ENCODE measurements around the gene CLNK.
A peak's percentile ranks its signal among the peaks of the same experiment; 100 is the strongest.

CLNK gene, protein sequence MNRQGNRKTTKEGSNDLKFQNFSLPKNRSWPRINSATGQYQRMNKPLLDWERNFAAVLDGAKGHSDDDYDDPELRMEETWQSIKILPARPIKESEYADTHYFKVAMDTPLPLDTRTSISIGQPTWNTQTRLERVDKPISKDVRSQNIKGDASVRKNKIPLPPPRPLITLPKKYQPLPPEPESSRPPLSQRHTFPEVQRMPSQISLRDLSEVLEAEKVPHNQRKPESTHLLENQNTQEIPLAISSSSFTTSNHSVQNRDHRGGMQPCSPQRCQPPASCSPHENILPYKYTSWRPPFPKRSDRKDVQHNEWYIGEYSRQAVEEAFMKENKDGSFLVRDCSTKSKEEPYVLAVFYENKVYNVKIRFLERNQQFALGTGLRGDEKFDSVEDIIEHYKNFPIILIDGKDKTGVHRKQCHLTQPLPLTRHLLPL

DNA sequence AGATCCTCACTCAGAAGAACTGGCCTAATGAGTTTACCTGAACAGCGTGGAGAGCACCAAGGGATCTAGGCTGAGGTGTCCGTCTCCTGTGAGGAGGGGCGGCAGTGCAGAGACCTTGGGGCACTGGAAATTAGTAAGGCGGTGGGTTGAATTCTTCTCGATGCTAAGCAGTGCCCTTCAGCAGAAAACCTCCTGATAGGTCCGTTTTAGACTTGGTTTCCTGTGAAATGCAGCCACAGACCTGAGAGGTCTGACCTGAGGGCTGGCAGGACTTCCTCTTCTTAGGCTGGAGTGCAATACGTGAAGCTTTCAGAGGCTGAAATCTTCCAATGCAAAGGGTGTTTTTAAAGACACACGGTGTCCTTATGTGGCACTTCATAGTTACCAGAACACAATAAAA lies at the start of gene CLNK:
Gene CLNK, minus strand, starts transcription at position 138 of the 400 bp plus-strand sequence. CDS start 16,899 bp downstream, outside the sequence.
- H3K4me1 ChIP-seq = no peaks in the 10 kb centered on the region
- no peaks in the 10 kb centered on the region for H3K9me3 ChIP-seq
- no peak within 1 kb of the TSS for H3K4me2 ChIP-seq

DNA sequence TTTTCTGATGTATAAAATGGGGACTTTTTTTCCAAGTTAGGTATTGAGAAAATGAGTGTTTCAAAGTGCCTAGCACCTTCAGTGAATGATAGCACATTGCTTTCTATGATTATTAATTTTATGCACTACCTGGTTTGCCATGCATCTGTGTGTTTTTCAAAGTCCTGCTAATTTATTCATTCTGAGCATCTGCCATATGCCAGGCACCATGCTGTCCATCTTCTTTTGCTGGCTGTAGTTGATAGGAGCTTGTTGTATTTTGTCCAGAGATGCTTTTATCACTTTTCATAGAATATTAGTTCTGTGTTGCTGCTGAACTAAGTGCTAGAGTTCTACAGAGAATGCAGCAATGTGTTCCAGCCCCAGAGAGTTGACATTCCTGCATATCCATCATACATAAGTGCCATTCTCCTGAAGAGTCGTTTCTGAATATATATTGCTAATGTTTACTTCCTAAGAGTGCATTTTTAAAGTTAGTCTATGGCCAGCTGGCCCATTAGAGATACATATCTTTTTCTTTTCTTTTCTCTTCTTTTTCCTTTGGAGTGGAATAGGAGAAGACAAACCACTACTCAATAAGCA lies 49.0 kb upstream of the CLNK start:
- no peak overlapping the region for H3K4me2 ChIP-seq
- no peaks in the 10 kb centered on the region for H4K20me1 ChIP-seq
- H3K4me1 ChIP-seq = peaks cover 10% of the 10 kb centered on the region
- H3K36me3 ChIP-seq = no peaks in the 10 kb centered on the region
- TF ChIP-seq Cebpa-rat (IDR thresholded peaks at IDR 0.05) = no peak
- H3K9ac ChIP-seq = no peak overlapping the region
- no peak overlapping the region for H3K27ac ChIP-seq
- H3K4me3 ChIP-seq = no peak overlapping the region
- no peaks in the 10 kb centered on the region for H3K27me3 ChIP-seq
- no peaks in the 10 kb centered on the region for H3K9me3 ChIP-seq

More for the DNA sequence above, at the start of gene CLNK:
- no peak within 1 kb of the TSS for H3K9ac ChIP-seq
- H4K20me1 ChIP-seq = no peaks in the 10 kb centered on the region
- no peak for TF ChIP-seq Cebpa-rat (IDR thresholded peaks at IDR 0.05)
- H3K27me3 ChIP-seq = no peaks in the 10 kb centered on the region
- no peaks in the 10 kb centered on the region for H3K36me3 ChIP-seq
- no peak within 1 kb of the TSS for H3K27ac ChIP-seq
- no peak within 1 kb of the TSS for H3K4me3 ChIP-seq

DNA sequence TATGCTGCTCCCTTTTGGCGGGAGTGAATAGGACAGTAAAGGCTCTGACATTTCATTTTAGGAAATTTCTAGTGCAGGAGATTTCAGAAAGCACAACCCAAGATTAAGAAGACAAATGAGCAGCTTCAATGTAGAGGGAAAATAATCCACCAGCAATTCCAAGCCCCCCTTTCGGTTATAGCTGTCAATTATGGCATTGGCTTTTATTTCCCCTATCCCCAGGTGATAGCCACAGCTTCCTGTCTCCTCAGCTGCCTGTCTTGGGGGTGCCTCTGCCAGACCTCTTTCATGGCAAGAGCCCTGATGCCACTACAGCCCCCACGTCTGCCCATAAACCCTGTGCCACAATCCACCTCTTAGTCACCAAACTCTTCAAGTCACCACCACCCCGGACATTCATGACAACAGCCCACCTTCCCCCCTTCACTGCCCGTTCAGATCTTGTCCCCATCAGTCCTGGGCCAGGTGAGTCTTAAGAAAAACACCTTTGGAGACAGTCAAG lies 48.4 kb upstream of the CLNK start:
- Histone ChIP-seq H3K27ac (no peak overlapping the region), H3K4me3 (no peak overlapping the region), H3K9me3 (no peaks in the 10 kb centered on the region), H3K9ac (no peak overlapping the region), H3K27me3 (no peaks in the 10 kb centered on the region), H3K36me3 (no peaks in the 10 kb centered on the region), H4K20me1 (no peaks in the 10 kb centered on the region), H3K4me1 (peaks cover 10% of the 10 kb centered on the region), H3K4me2 (peak overlapping the region; percentile 33)
- TF ChIP-seq Cebpa-rat (IDR thresholded peaks at IDR 0.05) = no peak

DNA sequence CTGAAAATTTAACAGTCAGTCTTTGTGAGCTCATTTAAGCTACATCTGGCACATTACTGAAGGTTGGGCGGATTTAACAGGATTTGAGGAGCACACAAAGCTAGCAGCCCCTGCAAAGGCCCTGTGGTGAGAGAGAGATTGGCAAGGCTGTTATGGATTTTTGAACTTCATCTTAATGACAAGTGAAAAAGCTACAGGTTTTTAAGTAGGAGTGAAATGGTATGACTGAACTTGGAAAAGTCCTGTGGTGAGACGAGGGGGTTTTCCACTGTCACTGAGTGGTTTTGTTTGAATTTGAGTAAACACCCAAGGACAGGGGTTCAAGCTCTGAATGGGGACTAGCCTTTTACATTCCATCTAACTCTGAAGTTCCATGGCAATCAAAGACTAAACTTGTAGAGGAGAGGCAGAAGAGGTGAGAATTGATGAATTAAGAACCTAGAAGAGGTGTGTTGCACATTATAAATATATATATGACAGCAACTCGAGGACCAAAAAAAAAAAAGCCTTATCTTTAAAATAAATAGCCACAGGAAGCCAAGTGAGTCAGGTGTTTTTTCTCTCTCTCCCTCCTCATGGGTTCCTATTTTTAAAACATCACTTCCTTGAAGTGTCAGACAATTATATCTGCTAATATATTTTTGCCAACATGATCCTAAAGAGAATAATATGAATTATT lies 47.8 kb upstream of the CLNK start:
- Histone ChIP-seq H3K4me2 (peak overlapping the region; percentile 33), H3K4me1 (peaks cover 10% of the 10 kb centered on the region), H3K4me3 (no peak overlapping the region), H3K9ac (no peak overlapping the region), H3K27me3 (no peaks in the 10 kb centered on the region), H4K20me1 (no peaks in the 10 kb centered on the region), H3K36me3 (no peaks in the 10 kb centered on the region), H3K27ac (no peak overlapping the region), H3K9me3 (no peaks in the 10 kb centered on the region)
- no peak for TF ChIP-seq Cebpa-rat (IDR thresholded peaks at IDR 0.05)

DNA sequence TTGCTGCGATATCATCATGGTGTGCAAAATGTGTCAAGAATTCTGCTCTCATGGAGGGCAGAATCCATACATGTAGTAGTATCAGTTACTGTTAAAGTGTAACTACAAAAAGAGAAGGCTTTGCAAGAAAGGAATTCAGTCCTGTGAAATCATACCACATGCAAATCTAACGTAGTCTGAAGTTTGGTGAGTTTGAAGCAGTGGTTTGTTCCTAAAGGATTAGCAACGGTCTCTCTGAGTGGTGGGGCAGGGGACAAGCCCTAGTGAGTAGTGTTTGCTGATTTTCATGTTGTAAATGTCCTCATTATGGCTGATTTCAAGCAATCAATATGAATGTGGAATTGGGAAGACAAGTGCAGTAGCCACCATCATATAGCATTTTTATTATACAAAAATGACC lies 47.1 kb upstream of the CLNK start:
- peaks cover 10% of the 10 kb centered on the region for H3K4me1 ChIP-seq
- no peaks in the 10 kb centered on the region for H3K9me3 ChIP-seq
- no peaks in the 10 kb centered on the region for H3K27me3 ChIP-seq
- no peak overlapping the region for H3K27ac ChIP-seq
- H3K9ac ChIP-seq = no peak overlapping the region
- H4K20me1 ChIP-seq = no peaks in the 10 kb centered on the region
- no peaks in the 10 kb centered on the region for H3K36me3 ChIP-seq
- H3K4me3 ChIP-seq = no peak overlapping the region
- no peak for TF ChIP-seq Cebpa-rat (IDR thresholded peaks at IDR 0.05)
- no peak overlapping the region for H3K4me2 ChIP-seq

DNA sequence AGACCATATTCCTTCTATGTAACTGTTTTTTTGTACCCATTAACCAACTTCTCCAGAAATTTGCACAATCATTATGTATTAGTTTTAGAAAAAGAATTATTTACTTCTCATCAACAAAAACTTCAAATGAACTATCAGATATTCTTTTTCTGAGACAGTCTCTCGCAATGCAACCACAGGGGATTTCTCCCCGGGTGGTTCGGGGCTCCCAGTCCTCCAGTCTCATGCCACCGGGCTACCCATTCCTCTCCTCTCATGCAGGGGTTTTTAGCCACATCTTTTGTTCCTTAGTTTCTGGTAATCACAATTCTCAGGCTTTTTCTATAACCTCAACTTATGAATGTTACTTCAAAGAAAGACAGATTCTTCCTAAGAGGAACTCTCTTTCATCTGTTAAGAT lies 46.6 kb upstream of the CLNK start:
- TF ChIP-seq Cebpa-rat (IDR thresholded peaks at IDR 0.05) = no peak
- no peaks in the 10 kb centered on the region for H3K9me3 ChIP-seq
- H3K9ac ChIP-seq = no peak overlapping the region
- no peak overlapping the region for H3K27ac ChIP-seq
- no peaks in the 10 kb centered on the region for H3K36me3 ChIP-seq
- H3K27me3 ChIP-seq = no peaks in the 10 kb centered on the region
- no peak overlapping the region for H3K4me2 ChIP-seq
- H4K20me1 ChIP-seq = no peaks in the 10 kb centered on the region
- H3K4me1 ChIP-seq = peaks cover 10% of the 10 kb centered on the region
- no peak overlapping the region for H3K4me3 ChIP-seq

DNA sequence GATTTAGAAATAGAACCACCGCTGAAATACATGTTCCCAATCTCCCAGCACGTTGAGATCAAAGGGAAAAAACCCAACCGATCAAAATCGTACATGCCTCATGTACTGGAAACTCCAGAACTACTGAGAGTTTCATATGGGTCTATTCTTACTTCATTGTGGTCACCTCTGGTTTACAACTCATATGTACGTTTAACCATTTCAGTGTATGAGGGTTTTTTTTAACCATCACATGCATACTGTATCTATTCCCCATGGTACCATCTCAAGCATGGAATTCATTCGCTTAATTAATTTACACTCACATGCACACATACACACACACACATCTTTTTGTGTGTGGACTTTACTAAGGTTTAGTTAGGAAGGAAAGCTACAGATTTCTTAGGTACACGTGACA lies 46.0 kb upstream of the CLNK start:
- no peak overlapping the region for H3K27ac ChIP-seq
- no peak overlapping the region for H3K4me2 ChIP-seq

DNA sequence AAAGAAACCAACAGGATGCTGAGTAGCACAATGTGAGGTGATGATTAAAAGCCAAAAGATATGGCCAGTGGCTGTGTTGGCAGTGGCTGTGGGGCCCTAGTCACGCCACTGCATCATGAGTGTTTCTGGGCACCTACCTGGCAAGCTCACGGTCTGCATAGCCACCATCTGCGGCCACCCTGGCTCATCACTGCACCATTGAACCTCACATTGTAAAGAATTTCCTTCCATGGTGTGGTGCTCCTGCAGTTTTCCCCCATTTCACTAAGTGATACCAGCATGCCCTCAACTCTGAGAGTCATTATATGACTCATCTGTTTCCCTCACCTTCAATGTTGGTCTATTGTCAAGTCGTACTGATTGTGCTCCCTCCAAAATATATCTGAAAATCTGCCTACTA lies 45.5 kb upstream of the CLNK start:
- Histone ChIP-seq H3K36me3 (no peaks in the 10 kb centered on the region), H3K27me3 (no peaks in the 10 kb centered on the region), H3K27ac (no peak overlapping the region), H3K4me3 (no peak overlapping the region), H3K4me2 (no peak overlapping the region), H3K4me1 (peaks cover 10% of the 10 kb centered on the region), H3K9ac (no peak overlapping the region), H4K20me1 (no peaks in the 10 kb centered on the region), H3K9me3 (no peaks in the 10 kb centered on the region)
- no peak for TF ChIP-seq Cebpa-rat (IDR thresholded peaks at IDR 0.05)

More for the DNA sequence above, 46.0 kb upstream of the CLNK start:
- Histone ChIP-seq H3K9ac (no peak overlapping the region), H3K4me3 (no peak overlapping the region), H3K27me3 (no peaks in the 10 kb centered on the region), H3K36me3 (no peaks in the 10 kb centered on the region), H4K20me1 (no peaks in the 10 kb centered on the region), H3K4me1 (peaks cover 10% of the 10 kb centered on the region), H3K9me3 (no peaks in the 10 kb centered on the region)
- no peak for TF ChIP-seq Cebpa-rat (IDR thresholded peaks at IDR 0.05)

DNA sequence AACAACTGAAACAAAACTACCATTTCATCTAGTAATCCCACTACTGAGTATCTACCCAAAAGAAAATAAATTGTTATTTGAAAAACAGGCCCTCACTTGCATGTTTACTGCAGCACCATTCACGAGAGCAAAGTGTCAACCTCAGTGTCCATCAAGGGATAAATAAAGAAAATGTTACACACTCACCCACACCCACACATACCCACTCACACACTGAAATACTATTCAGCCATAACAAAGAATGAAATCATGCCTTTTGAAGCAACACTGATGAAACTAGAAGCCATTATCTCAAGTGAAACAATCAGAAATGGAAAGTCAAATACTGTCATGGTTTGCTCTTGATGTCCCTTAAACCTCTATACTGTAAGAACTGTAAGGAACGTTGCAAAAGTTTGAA lies 44.8 kb upstream of the CLNK start:
- H3K27me3 ChIP-seq = no peaks in the 10 kb centered on the region
- TF ChIP-seq Cebpa-rat (IDR thresholded peaks at IDR 0.05) = no peak
- H3K4me2 ChIP-seq = no peak overlapping the region
- H4K20me1 ChIP-seq = no peaks in the 10 kb centered on the region
- peaks cover 10% of the 10 kb centered on the region for H3K4me1 ChIP-seq
- no peak overlapping the region for H3K9ac ChIP-seq
- no peak overlapping the region for H3K27ac ChIP-seq
- H3K36me3 ChIP-seq = no peaks in the 10 kb centered on the region
- H3K9me3 ChIP-seq = no peaks in the 10 kb centered on the region
- H3K4me3 ChIP-seq = no peak overlapping the region

DNA sequence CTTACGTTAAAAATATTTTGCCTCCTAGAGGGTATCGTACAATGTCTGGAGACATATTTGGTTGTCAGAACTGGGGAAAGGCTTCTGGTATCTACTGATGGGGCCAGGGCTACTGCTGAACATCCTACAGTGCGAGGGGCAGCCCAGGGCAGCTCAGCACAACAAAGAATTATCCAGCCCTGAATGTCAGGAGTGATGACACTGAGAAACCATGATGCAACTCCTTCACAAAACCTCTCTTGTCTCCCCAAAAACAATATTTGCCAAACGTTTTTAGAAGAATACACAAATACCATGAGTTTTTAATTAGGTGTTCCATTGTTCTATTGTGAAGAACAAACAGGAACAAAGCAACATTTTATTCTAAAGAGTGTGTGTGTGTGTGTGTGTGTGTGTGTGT lies 43.4 kb upstream of the CLNK start:
- Histone ChIP-seq H3K4me1 (peaks cover 8% of the 10 kb centered on the region), H3K27me3 (no peaks in the 10 kb centered on the region), H3K4me3 (no peak overlapping the region), H3K27ac (no peak overlapping the region), H3K4me2 (no peak overlapping the region), H4K20me1 (no peaks in the 10 kb centered on the region), H3K9me3 (no peaks in the 10 kb centered on the region), H3K9ac (no peak overlapping the region), H3K36me3 (no peaks in the 10 kb centered on the region)
- TF ChIP-seq Cebpa-rat (IDR thresholded peaks at IDR 0.05) = no peak
